K562 (cell line): ENCODE measurements around the gene WASL. TPM values are rescaled to one million over a fixed set of nuclear protein-coding genes. Genes with fewer than 3 reads are reported as not detected.

ENCODE experiments used
- ATAC-seq: fragments of 200-7000 bp; cut with Tn5 transposase; 3 replicates; pipeline ENCODE4 v1.9.1; 2020; ENCODE audit warnings: moderate library complexity
- BruUV-seq: library from RNA; stranded (reverse); fragments of 400-500 nt; replicated peaks from 2 replicates; lab custom pipeline; 2021; lab: Mats Ljungman, UMichigan
- CTCF ChIA-PET: fragments of 300-600 bp; formaldehyde crosslinking; extraction: SDS; loops from one replicate; lab custom pipeline; 2021; ENCODE audit warnings: low intra/inter-chr PET ratio; lab: Yijun Ruan, JAX
- POLR2A ChIA-PET: fragments of 300-600, 350-650 bp; sonication (Branson Sonifier 250); formaldehyde crosslinking; extraction: SDS; loops from one replicate; lab custom pipeline; 2021; ENCODE audit warnings: antibody characterized with exemption, inconsistent platforms; lab: Yijun Ruan, JAX
- DNase-seq, 4 experiments: peaks; one replicate each; pipeline versions ENCODE4 v3.0.0 to v3.0.0-alpha.2; 2011 to 2018; ENCODE audit warnings: low spot score in 3 of 4, mixed read lengths in 3 of 4; ENCODE audit errors: extremely low read depth in 1 of 4
- FAIRE-seq: peaks from 2 replicates; lab custom pipeline; 2011; peaks lifted over from hg19 to GRCh38; lab: Jason Lieb, UNC
- H2AFZ ChIP-seq: 2 replicates; pipeline ENCODE4 v1.6.0; 2011; ENCODE audit warnings: low read depth, low read length, control low read depth, inconsistent platforms
- H3K27ac ChIP-seq: fragments of 200-600 bp; 3 replicates; pipeline ENCODE4 v1.8.0; 2011; ENCODE audit warnings: low read depth, mild to moderate bottlenecking, control low read depth, inconsistent platforms, low read length, moderate library complexity, mixed read lengths; ENCODE audit errors: extremely low read depth
- H3K27me3 ChIP-seq, 2 experiments: fragments of 300-600 bp in 1 of 2; 2 replicates in 1 of 2; 3 replicates in 1 of 2; pipeline versions ENCODE4 v1.6.0 to v1.8.0; 2011; ENCODE audit warnings: inconsistent platforms in 2 of 2, low read length in 2 of 2, mild to moderate bottlenecking in 1 of 2, mixed read lengths in 1 of 2, moderate library complexity in 1 of 2; ENCODE audit not compliant: control insufficient read depth in 2 of 2, insufficient read depth in 2 of 2
- H3K36me3 ChIP-seq: fragments of 300-600 bp; 3 replicates; pipeline ENCODE4 v1.8.0; 2011; ENCODE audit warnings: mild to moderate bottlenecking, low read length, inconsistent platforms; ENCODE audit not compliant: control insufficient read depth, insufficient read depth
- H3K4me1 ChIP-seq, 2 experiments: fragments of 200-600 bp in 1 of 2; replicated peaks in 1 of 2; 2 replicates in 1 of 2; 3 replicates in 1 of 2; pipeline versions ENCODE4 v1.5.1 to v1.8.0; 2011; ENCODE audit warnings: inconsistent platforms in 2 of 2, low read length in 2 of 2, mild to moderate bottlenecking in 1 of 2, mixed read lengths in 1 of 2, moderate library complexity in 1 of 2; ENCODE audit not compliant: control insufficient read depth in 2 of 2, insufficient read depth in 2 of 2
- H3K4me2 ChIP-seq: 2 replicates; pipeline ENCODE4 v1.6.1; 2011; ENCODE audit warnings: low read length, control low read depth, inconsistent platforms, mixed read lengths; ENCODE audit not compliant: insufficient read depth
- H3K4me3 ChIP-seq: fragments of 200-600 bp; sonication (generic), shearing (Covaris generic); 2 replicates; pipeline ENCODE4 v1.5.1; 2016; ENCODE audit warnings: control low read depth, inconsistent platforms
- H3K79me2 ChIP-seq: fragments of 200-600 bp; 3 replicates; pipeline ENCODE4 v1.8.0; 2011; ENCODE audit warnings: low read length, inconsistent platforms; ENCODE audit not compliant: control insufficient read depth, insufficient read depth
- H3K9ac ChIP-seq, 2 experiments: 2 replicates each; pipeline versions ENCODE4 v1.6.0 to v1.6.1; 2011; ENCODE audit warnings: low read depth in 2 of 2, low read length in 2 of 2, control low read depth in 1 of 2, inconsistent platforms in 1 of 2, mild to moderate bottlenecking in 1 of 2, mixed read lengths in 1 of 2; ENCODE audit not compliant: insufficient read depth in 1 of 2
- H3K9me1 ChIP-seq: one replicate; pipeline ENCODE4 v1.6.0; 2011; ENCODE audit warnings: inconsistent platforms, mild to moderate bottlenecking, low read length, moderate library complexity; ENCODE audit not compliant: control insufficient read depth, insufficient read depth
- H3K9me3 ChIP-seq: replicated peaks from 2 replicates; pipeline ENCODE4 v1.5.1; 2011; ENCODE audit warnings: low read depth, low read length, inconsistent platforms; ENCODE audit not compliant: control insufficient read depth, insufficient read depth
- H4K20me1 ChIP-seq: replicated peaks from 2 replicates; pipeline ENCODE4 v1.6.1; 2011; ENCODE audit warnings: low read length, inconsistent platforms, mixed read lengths; ENCODE audit not compliant: control insufficient read depth, insufficient read depth
- ATF1 ChIP-seq, 2 experiments: fragments of 450-650 bp in 1 of 2; IDR thresholded peaks; 2 replicates each; pipeline ENCODE4 v1.6.1; 2016; ENCODE audit warnings: missing compliant biosample characterization in 1 of 2, missing genetic modification characterization in 1 of 2
- BHLHE40 ChIP-seq: IDR thresholded peaks from 2 replicates; pipeline ENCODE4 v1.6.1; 2011; ENCODE audit warnings: low read length, improper control_type of control experiment
- C11orf30 ChIP-seq: fragments of 450-650 bp; IDR thresholded peaks from 2 replicates; pipeline ENCODE4 v1.6.1; 2016; ENCODE audit warnings: low read depth, mild to moderate bottlenecking
- EGR1 ChIP-seq: fragments of 450-650 bp; conservative IDR thresholded peaks from 2 replicates; pipeline ENCODE4 v1.6.1; 2017; ENCODE audit warnings: mild to moderate bottlenecking
- FOXM1 ChIP-seq, 2 experiments: fragments of 450-650 bp in 1 of 2; sonication (generic) in 1 of 2; formaldehyde crosslinking in 1 of 2; IDR thresholded peaks; 2 replicates each; pipeline versions ENCODE4 v1.6.1 to v1.9.0; 2017 to 2022; ENCODE audit warnings: low read depth in 2 of 2, mild to moderate bottlenecking in 2 of 2, missing genetic modification reagents in 1 of 2, moderate library complexity in 1 of 2
- HDAC6 ChIP-seq: IDR thresholded peaks from 2 replicates; pipeline ENCODE4 v1.6.1; 2012; ENCODE audit warnings: low read depth, mild to moderate bottlenecking, control low read depth, inconsistent platforms, low read length, moderate library complexity
- MEF2A ChIP-seq: IDR thresholded peaks from 2 replicates; pipeline ENCODE4 v1.6.1; 2011; ENCODE audit warnings: low read depth, mild to moderate bottlenecking, low read length, moderate library complexity; ENCODE audit not compliant: control insufficient read depth
- MTF1 ChIP-seq: fragments of 250-450 bp; sonication (Bioruptor Pico); IDR thresholded peaks from 2 replicates; pipeline ENCODE4 v1.9.0; 2021; ENCODE audit warnings: moderate library complexity, mild to moderate bottlenecking, inconsistent platforms, borderline replicate concordance
- NR4A1 ChIP-seq, 2 experiments: fragments of 250-450 bp in 1 of 2; fragments of 450-650 bp in 1 of 2; sonication (Bioruptor Pico) in 1 of 2; IDR thresholded peaks; 2 replicates each; pipeline versions ENCODE4 v1.4.0 to v1.6.1; 2016 to 2020; ENCODE audit warnings: mild to moderate bottlenecking in 2 of 2, missing compliant biosample characterization in 1 of 2, missing genetic modification characterization in 1 of 2, moderate library complexity in 1 of 2
- RBFOX2 ChIP-seq: fragments of 200-400 bp; formaldehyde crosslinking; IDR thresholded peaks from 2 replicates; pipeline ENCODE4 v1.6.1; 2017; ENCODE audit warnings: low read depth, mild to moderate bottlenecking, low read length, moderate library complexity
- RHOXF2B ChIP-seq: fragments of 250-450 bp; sonication (Bioruptor Pico); conservative IDR thresholded peaks from 2 replicates; pipeline ENCODE4 v1.5.1; 2021
- SREBF1 ChIP-seq: fragments of 150-350 bp; IDR thresholded peaks from 2 replicates; pipeline ENCODE4 v1.6.1; 2014; ENCODE audit warnings: antibody characterized with exemption, low read depth, low read length, borderline replicate concordance
- TAL1 ChIP-seq: fragments of 450-650 bp; IDR thresholded peaks from 2 replicates; pipeline ENCODE4 v1.6.1; 2016; ENCODE audit warnings: mild to moderate bottlenecking
- ZNF316 ChIP-seq: fragments of 450-650 bp; IDR thresholded peaks from 2 replicates; pipeline ENCODE4 v1.6.1; 2016
- ZNF717 ChIP-seq: fragments of 250-450 bp; sonication (Bioruptor Pico); IDR thresholded peaks from 2 replicates; pipeline ENCODE4 v1.5.0; 2021
- WGBS: fragments of 100-300 bp; shearing (Covaris generic); methylation state at CpG from one replicate; pipeline ENCODE4 v1.1.6; 2016; ENCODE audit warnings: low coverage, mixed read lengths; ENCODE audit not compliant: insufficient coverage; ENCODE audit errors: missing lambda C conversion rate; 5-methylcytosine and 5-hydroxymethylcytosine counted together
- in situ Hi-C: fragments of 300-500 bp; cut with MboI; formaldehyde crosslinking; loops from 4 replicates; pipeline ENCODE4 v1.15.0; 2018; ENCODE audit warnings: inconsistent platforms, mixed read lengths
- intact Hi-C: fragments of 100-400 bp; cut with micrococcal nuclease; formaldehyde crosslinking; loops from 2 replicates; pipeline ENCODE4 v1.14.2; 2022
- polyA plus RNA-seq, 8 experiments: library from polyadenylated mRNA; depleted of rRNA in 4 of 8; stranded (reverse) in 5 of 8; unstranded in 3 of 8; fragments of >200 nt; fragmentation: Nextera tagmentation in 2 of 8; fragmentation: Illumina TruSeq in 1 of 8; extraction: Ambion mirVana in 2 of 8; extraction: Trizol in 1 of 8; gene quantifications; 2 replicates each; pipeline versions ENCODE4 v1.2.1 to v1.2.3, GENCODE V29; 2011 to 2014; ENCODE audit warnings: inconsistent platforms in 1 of 8, missing spikeins in 1 of 8
- total RNA-seq, 7 experiments: library from RNA; depleted of rRNA in 6 of 7; stranded (reverse); fragments of >200 nt in 6 of 7; fragmentation: Illumina TruSeq in 2 of 7; extraction: Trizol in 2 of 7; gene quantifications; 2 replicates each; pipeline versions ENCODE4 v1.2.1 to v1.2.3, GENCODE V29; 2011 to 2021; ENCODE audit warnings: low replicate concordance in 1 of 7
- TF ChIP-seq, protein P1 (sequence below): IDR thresholded peaks from 2 replicates; pipeline ENCODE4 v1.6.1; 2011; ENCODE audit not compliant: insufficient read length; ENCODE audit errors: extremely low read depth
- TF ChIP-seq, protein P2 (sequence below), 2 experiments: fragments of 450-650 bp in 1 of 2; IDR thresholded peaks; 2 replicates each; pipeline ENCODE4 v1.6.1; 2011 to 2017; ENCODE audit warnings: low read depth in 2 of 2, antibody characterized with exemption in 1 of 2, borderline replicate concordance in 1 of 2, low read length in 1 of 2, mild to moderate bottlenecking in 1 of 2, mixed read lengths in 1 of 2; ENCODE audit not compliant: control insufficient read depth in 1 of 2
- TF ChIP-seq, protein P3 (sequence below): fragments of 450-650 bp; formaldehyde crosslinking; IDR thresholded peaks from 2 replicates; pipeline ENCODE4 v1.4.0; 2022; ENCODE audit warnings: mild to moderate bottlenecking, moderate library complexity

WASL gene
- total and polyA plus RNA-seq, 9 of the 15 experiments (the other 6 are each of a cell fraction or from before 2014, with no cell fraction given) = 3.2 to 13.9 (median 8.3) TPM

DNA sequence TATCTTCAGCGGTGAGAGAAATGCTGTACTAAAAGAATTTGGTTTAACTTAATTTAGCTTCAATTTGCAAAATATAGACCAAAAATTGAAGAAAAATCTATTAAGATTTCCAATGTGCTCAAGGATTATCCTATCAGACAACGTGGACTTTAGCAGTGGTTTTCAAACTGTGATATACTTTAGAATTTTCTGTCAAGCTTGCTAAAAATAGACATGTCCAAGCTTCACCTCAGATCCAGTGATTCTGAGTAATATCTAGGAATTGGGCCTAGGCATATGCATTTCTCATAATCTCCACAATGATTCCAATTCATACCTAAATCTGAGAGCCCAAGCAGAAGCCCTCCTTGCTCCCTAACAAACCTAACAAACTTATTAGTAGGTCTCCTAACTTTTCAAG, 3.4 kb downstream of the WASL start:
- POLR2A ChIA-PET = interaction anchor here (0.7 to 1.8 kb wide), 7 partner anchors 8 to 29 kb away, joined by 3 to 6 read pairs (median 4); no protein-coding TSS in a partner anchor
- WGBS = 7% methylated on average over 2 of the region's 2 CpGs
- peak overlapping the region; percentile 38; the same call in 1 of the 2 replicates for H3K4me2 ChIP-seq
- TF ChIP-seq NR4A1 (CRISPR knock-in tag; IDR thresholded peaks at IDR 0.05) (no peak), NR4A1 (tag; IDR thresholded peaks at IDR 0.05) (no peak), RHOXF2B (CRISPR knock-in tag) (no peak), EGR1 (no peak), FOXM1 (IDR thresholded peaks at IDR 0.05; ENCODE audit: low read depth) (0 out of 2 replicates have a peak, but pooled peaks have one; percentile 4), FOXM1 (CRISPR knock-in tag; IDR thresholded peaks at IDR 0.05; ENCODE audit: low read depth) (no peak), C11orf30 (peak; percentile 57), BHLHE40 (no peak), ATF1 (CRISPR knock-in tag; IDR thresholded peaks at IDR 0.05) (no peak), ATF1 (tag; IDR thresholded peaks at IDR 0.05) (no peak), HDAC6 (no peak), ZNF717 (no peak), MTF1 (CRISPR knock-in tag) (no peak), ZNF316 (peak; percentile 68; the same call in 1 of the 2 replicates), TAL1 (no peak), SREBF1 (no peak), MEF2A (peak; percentile 63; the same call in 1 of the 2 replicates), RBFOX2 (peak; percentile 25; the same call in 1 of the 2 replicates)
- TF ChIP-seq, protein P1, sequence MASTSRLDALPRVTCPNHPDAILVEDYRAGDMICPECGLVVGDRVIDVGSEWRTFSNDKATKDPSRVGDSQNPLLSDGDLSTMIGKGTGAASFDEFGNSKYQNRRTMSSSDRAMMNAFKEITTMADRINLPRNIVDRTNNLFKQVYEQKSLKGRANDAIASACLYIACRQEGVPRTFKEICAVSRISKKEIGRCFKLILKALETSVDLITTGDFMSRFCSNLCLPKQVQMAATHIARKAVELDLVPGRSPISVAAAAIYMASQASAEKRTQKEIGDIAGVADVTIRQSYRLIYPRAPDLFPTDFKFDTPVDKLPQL = no peak
- TF ChIP-seq, protein P2, sequence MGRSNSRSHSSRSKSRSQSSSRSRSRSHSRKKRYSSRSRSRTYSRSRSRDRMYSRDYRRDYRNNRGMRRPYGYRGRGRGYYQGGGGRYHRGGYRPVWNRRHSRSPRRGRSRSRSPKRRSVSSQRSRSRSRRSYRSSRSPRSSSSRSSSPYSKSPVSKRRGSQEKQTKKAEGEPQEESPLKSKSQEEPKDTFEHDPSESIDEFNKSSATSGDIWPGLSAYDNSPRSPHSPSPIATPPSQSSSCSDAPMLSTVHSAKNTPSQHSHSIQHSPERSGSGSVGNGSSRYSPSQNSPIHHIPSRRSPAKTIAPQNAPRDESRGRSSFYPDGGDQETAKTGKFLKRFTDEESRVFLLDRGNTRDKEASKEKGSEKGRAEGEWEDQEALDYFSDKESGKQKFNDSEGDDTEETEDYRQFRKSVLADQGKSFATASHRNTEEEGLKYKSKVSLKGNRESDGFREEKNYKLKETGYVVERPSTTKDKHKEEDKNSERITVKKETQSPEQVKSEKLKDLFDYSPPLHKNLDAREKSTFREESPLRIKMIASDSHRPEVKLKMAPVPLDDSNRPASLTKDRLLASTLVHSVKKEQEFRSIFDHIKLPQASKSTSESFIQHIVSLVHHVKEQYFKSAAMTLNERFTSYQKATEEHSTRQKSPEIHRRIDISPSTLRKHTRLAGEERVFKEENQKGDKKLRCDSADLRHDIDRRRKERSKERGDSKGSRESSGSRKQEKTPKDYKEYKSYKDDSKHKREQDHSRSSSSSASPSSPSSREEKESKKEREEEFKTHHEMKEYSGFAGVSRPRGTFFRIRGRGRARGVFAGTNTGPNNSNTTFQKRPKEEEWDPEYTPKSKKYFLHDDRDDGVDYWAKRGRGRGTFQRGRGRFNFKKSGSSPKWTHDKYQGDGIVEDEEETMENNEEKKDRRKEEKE (IDR thresholded peaks at IDR 0.05; ENCODE audit: borderline replicate concordance in 1 of 2, control insufficient read depth in 1 of 2, low read depth in 2 of 2, low read length in 1 of 2) = 0 out of 4 replicates have a peak, but pooled peaks of 1 of the 2 experiments have one; percentile 30
- TF ChIP-seq, protein P3, sequence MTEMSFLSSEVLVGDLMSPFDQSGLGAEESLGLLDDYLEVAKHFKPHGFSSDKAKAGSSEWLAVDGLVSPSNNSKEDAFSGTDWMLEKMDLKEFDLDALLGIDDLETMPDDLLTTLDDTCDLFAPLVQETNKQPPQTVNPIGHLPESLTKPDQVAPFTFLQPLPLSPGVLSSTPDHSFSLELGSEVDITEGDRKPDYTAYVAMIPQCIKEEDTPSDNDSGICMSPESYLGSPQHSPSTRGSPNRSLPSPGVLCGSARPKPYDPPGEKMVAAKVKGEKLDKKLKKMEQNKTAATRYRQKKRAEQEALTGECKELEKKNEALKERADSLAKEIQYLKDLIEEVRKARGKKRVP = no peak

More for the DNA sequence above, 3.4 kb downstream of the WASL start:
- ATAC-seq (no peak), FAIRE-seq (no peak), DNase-seq (no peak)
- H3K27me3 ChIP-seq = no peaks in the 10 kb centered on the region
- no TSS peak for BruUV-seq
- peaks cover 16 to 23% of the 10 kb centered on the region in 2 experiments for H3K4me1 ChIP-seq
- H3K79me2 ChIP-seq = peaks cover 99% of the 10 kb centered on the region
- peaks cover 3% of the 10 kb centered on the region; the same call in 1 of the 2 replicates for H3K9me3 ChIP-seq
- H2AFZ ChIP-seq = no peak overlapping the region
- in situ Hi-C loops = no loop called here
- H3K27ac ChIP-seq = no peak overlapping the region
- peaks cover 29% of the 10 kb centered on the region for H4K20me1 ChIP-seq
- no peaks in the 10 kb centered on the region for H3K9me1 ChIP-seq
- peaks cover 18% of the 10 kb centered on the region; the same call in 2 of the 3 replicates for H3K36me3 ChIP-seq
- H3K4me3 ChIP-seq = peak overlapping the region; percentile 4; the same call in 1 of the 2 replicates
- intact Hi-C loops = no loop called here
- CTCF ChIA-PET = no interaction called here
- peak overlapping the region in 1 of 2 experiments; percentile 14; a peak in 1 of 4 replicates for H3K9ac ChIP-seq
